Esophagus muscularis mucosa (tissue), 4 donors: ENCODE measurements around the gene TMEM179. TPM values are rescaled to one million over a fixed set of nuclear protein-coding genes. Genes with fewer than 3 reads are reported as not detected.

Source experiments
- DNase-seq: peaks from one replicate; pipeline ENCODE4 v3.0.0-alpha.2; 2017; ENCODE audit errors: extremely low spot score
- H3K27ac ChIP-seq, 4 donors: fragments of 200-600 bp; sonication (generic); replicated peaks in 1 of 4; 1 replicate in 3 of 4; 2 replicates in 1 of 4; pipeline ENCODE4 v1.5.1; 2016 to 2019; ENCODE audit warnings: mild to moderate bottlenecking in 1 of 4
- H3K27me3 ChIP-seq, 4 donors: fragments of 200-600 bp; sonication (generic); one replicate each; pipeline versions ENCODE4 v1.5.1 to v1.6.0; 2016 to 2019
- H3K36me3 ChIP-seq, 4 donors: fragments of 200-600 bp; sonication (generic); one replicate each; pipeline ENCODE4 v1.5.1; 2016 to 2019
- H3K4me1 ChIP-seq, 4 donors: fragments of 200-600 bp; sonication (generic); one replicate each; pipeline ENCODE4 v1.5.1; 2016 to 2019
- H3K4me3 ChIP-seq, 4 donors: fragments of 200-600 bp; sonication (generic); 1 replicate in 2 of 4; 2 replicates in 2 of 4; pipeline ENCODE4 v1.5.1; 2016 to 2019; ENCODE audit warnings: mild to moderate bottlenecking in 4 of 4, moderate library complexity in 1 of 4
- H3K9me3 ChIP-seq, 4 donors: fragments of 200-600 bp; sonication (generic); 1 replicate in 3 of 4; 2 replicates in 1 of 4; pipeline ENCODE4 v1.5.1; 2016 to 2019
- CTCF ChIP-seq, 3 experiments: fragments of 200-600 bp in 2 of 3; fragments of 450-650 bp in 1 of 3; sonication (generic) in 2 of 3; IDR thresholded peaks; one replicate each; pipeline ENCODE4 v1.5.1; 2017 to 2019; ENCODE audit warnings: antibody characterized with exemption in 3 of 3, mild to moderate bottlenecking in 2 of 3, moderate library complexity in 1 of 3
- EP300 ChIP-seq: sonication (generic); formaldehyde crosslinking; IDR thresholded peaks from one replicate; pipeline ENCODE4 v1.6.1; 2017; ENCODE audit warnings: antibody characterized with exemption
- POLR2A ChIP-seq: fragments of 450-650 bp; IDR thresholded peaks from one replicate; pipeline ENCODE4 v1.6.1; 2017; ENCODE audit warnings: antibody characterized with exemption, moderate library complexity, mild to moderate bottlenecking, low read depth
- POLR2AphosphoS5 ChIP-seq, 2 donors: sonication (generic); formaldehyde crosslinking; IDR thresholded peaks; one replicate each; pipeline ENCODE4 v1.6.1; 2017; ENCODE audit warnings: antibody characterized with exemption in 2 of 2
- WGBS: methylation state at CpG from one replicate; pipeline ENCODE4 v1.1.5; 2018; 5-methylcytosine and 5-hydroxymethylcytosine counted together
- intact Hi-C: fragments of 100-400 bp; cut with DNase I; formaldehyde crosslinking; loops from one replicate; pipeline ENCODE4 v1.15.1; 2023
- total RNA-seq, 4 donors: library from RNA; depleted of rRNA; stranded (reverse); fragments of >200 nt; gene quantifications; one replicate each; pipeline versions ENCODE4 v1.1.0 to v1.2.1, GENCODE V29; 2016

TMEM179 gene
- total RNA-seq, 4 donors from 2014 or later = 1.4 to 4.2 (median 1.9) TPM

DNA sequence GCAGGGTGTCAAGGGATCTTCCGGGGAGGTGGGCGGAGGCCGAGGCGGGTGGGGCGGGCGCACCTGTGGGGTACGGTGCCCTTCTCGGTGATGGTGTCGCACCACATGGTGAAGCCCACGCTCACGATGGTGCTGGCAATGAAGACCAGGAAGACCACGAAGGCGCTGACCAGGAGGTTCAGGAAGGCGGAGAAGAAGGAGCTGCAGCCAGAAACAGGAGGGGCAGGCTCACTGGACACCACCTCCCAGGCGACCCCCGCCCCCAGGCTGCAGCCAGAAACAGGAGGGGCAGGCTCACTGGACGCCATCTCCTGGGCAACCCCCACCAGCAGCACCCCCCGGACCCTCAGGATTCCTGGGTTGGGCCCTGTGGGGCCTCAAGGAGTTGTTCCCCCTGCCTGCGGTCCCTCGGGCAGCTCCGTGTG lies 7.6 kb downstream of the TMEM179 start:
- Histone ChIP-seq H3K4me1 (peaks cover 0 to 2% (median 0%) of the 10 kb centered on the region in 4 donors), H3K27me3 (peaks cover 0 to 91% (median 0%) of the 10 kb centered on the region in 4 donors), H3K27ac (no peak overlapping the region), H3K36me3 (no peaks in the 10 kb centered on the region), H3K4me3 (no peak overlapping the region), H3K9me3 (no peaks in the 10 kb centered on the region)
- TF ChIP-seq POLR2AphosphoS5 (IDR thresholded peaks at IDR 0.05) (no peak), CTCF (IDR thresholded peaks at IDR 0.05) (no peak), EP300 (no peak), POLR2A (no peak)
- 91% methylated on average over 13 of the region's 21 CpGs for WGBS
- intact Hi-C loops = no loop called here
- DNase-seq = no peak

DNA sequence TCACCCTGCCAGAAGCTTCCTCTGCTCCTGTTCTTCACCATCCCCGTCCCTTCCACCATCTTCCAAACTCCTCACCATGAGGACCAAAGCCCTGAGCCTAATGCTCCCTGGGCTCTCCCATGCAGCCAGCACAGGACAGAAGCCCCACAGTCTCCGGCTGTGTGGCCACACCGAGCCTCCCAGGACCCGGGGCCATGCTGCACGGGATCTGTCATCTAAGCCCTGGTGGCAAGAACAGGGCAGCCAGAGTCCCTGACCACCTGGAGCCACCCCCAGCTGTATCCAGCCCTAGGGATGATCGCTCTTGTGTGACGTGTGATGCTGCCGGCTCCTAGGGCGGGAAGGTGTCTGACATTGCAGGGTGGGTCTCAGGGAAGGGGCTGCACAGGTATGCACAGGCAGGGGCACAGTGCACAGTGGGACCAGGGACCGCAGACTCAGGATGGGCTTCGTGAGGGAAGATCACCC lies 8.1 kb downstream of the TMEM179 start:
- 92% methylated on average over 9 of the region's 11 CpGs for WGBS
- Histone ChIP-seq H3K27me3 (peaks cover 0 to 91% (median 0%) of the 10 kb centered on the region in 4 donors), H3K27ac (no peak overlapping the region), H3K9me3 (no peaks in the 10 kb centered on the region), H3K4me1 (peaks cover 0 to 2% (median 0%) of the 10 kb centered on the region in 4 donors), H3K4me3 (no peak overlapping the region), H3K36me3 (no peaks in the 10 kb centered on the region)
- intact Hi-C loops = no loop called here
- TF ChIP-seq CTCF (IDR thresholded peaks at IDR 0.05) = no peak
- no peak for TF ChIP-seq POLR2A
- TF ChIP-seq EP300 = no peak
- no peak for TF ChIP-seq POLR2AphosphoS5 (IDR thresholded peaks at IDR 0.05)
- DNase-seq = no peak

DNA sequence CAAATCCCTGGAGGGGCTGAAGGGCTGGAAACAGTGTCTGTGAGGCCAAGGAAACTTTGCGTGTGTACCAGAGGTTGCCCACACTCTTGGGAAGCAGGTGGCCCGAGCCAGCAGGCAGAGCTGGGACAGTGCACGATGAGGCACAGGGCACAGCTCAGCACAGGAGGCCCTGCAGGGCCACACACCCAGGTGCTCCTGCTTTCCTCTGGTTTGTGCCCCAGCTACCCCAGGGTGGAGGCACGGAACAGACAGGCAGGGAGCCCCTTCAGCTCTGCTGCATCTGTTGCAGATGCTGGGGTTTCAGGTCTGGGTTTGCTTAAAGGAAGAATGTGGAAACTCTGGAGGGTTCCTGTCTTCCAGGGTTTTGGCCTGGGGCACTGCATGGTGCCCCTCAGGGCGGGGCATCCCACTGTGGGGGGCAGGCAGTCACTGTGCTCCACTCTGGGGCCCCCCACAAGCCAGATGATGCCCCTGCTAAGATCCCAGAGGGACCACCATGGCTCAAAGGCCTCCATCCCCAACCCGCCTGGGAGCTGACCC lies 8.6 kb downstream of the TMEM179 start:
- Histone ChIP-seq H3K9me3 (no peaks in the 10 kb centered on the region), H3K27ac (no peak overlapping the region), H3K4me1 (peaks cover 0 to 2% (median 0%) of the 10 kb centered on the region in 4 donors), H3K36me3 (no peaks in the 10 kb centered on the region), H3K27me3 (peaks cover 0 to 91% (median 0%) of the 10 kb centered on the region in 4 donors), H3K4me3 (no peak overlapping the region)
- TF ChIP-seq CTCF (IDR thresholded peaks at IDR 0.05) (no peak), EP300 (no peak), POLR2AphosphoS5 (IDR thresholded peaks at IDR 0.05) (no peak), POLR2A (no peak)
- 93% methylated on average over 3 of the region's 6 CpGs for WGBS
- DNase-seq = no peak
- intact Hi-C loops = no loop called here

DNA sequence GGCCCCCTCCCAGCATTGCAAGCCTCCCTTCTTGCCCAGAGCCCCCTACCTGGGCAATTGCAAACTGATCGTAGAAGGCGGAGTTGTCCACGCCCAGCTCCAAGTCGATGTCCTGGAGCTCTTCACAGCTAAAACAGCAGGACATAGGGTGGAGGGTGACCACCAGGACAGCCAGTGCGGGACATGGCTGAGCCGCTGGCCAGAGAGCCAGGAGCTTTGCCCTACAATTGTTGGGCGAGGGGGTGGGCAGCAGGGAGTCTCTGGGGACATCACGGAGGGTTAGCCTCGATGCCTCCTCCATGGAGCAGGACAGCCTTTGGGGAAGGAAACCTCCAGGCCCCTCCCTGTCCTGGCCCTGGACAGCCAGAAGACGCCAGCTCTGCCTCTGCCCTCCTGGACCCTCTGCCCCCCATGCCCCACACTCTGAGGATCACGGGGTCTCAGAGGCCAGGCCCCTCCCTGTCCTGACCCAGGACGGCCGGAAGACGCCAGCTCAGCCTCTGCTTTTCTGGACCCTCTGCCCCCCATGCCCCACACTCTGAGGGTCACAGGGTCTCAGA lies 9.4 kb downstream of the TMEM179 start:
- DNase-seq = no peak
- Histone ChIP-seq H3K36me3 (no peaks in the 10 kb centered on the region), H3K4me1 (peaks cover 0 to 2% (median 0%) of the 10 kb centered on the region in 4 donors), H3K27ac (no peak overlapping the region), H3K27me3 (peaks cover 0 to 87% (median 0%) of the 10 kb centered on the region in 4 donors), H3K9me3 (no peaks in the 10 kb centered on the region), H3K4me3 (no peak overlapping the region)
- intact Hi-C loops = no loop called here
- 81% methylated on average over 9 of the region's 14 CpGs for WGBS
- no peak for TF ChIP-seq POLR2AphosphoS5 (IDR thresholded peaks at IDR 0.05)
- TF ChIP-seq CTCF (IDR thresholded peaks at IDR 0.05) = no peak
- no peak for TF ChIP-seq EP300
- TF ChIP-seq POLR2A = no peak
